Subcutaneous adipose tissue (tissue), 4 donors: Measurements from ENCODE around the gene UBE2J2. TPM values are rescaled to one million over a fixed set of nuclear protein-coding genes. Genes with fewer than 3 reads are reported as not detected.

ENCODE experiments used
- CTCF ChIP-seq: fragments of 450-650 bp; IDR thresholded peaks from one replicate; pipeline ENCODE4 v1.5.1; 2016; ENCODE audit warnings: low read depth, mild to moderate bottlenecking, control low read depth, antibody characterized with exemption, moderate library complexity
- total RNA-seq, 4 donors: library from RNA; depleted of rRNA; stranded (reverse); fragments of >200 nt; gene quantifications; one replicate each; pipeline ENCODE4 v1.1.0, GENCODE V29; 2016

Gene UBE2J2
- total RNA-seq, 4 donors from 2014 or later, result 20.1 to 35.4 (median 33.5) TPM

GRCh38 chr1:1217621-1218523 lies 55.8 kb downstream of the UBE2J2 start:
- TF ChIP-seq CTCF, result no peak

GRCh38 chr1:1216770-1217620 lies 56.7 kb downstream of the UBE2J2 start:
- TF ChIP-seq CTCF, result no peak

GRCh38 chr1:1215881-1216605 lies 57.6 kb downstream of the UBE2J2 start:
- no peak for TF ChIP-seq CTCF

GRCh38 chr1:1215080-1215676 lies 58.5 kb downstream of the UBE2J2 start:
- TF ChIP-seq CTCF, result no peak

- TF ChIP-seq CTCF, result no peak
Measured at GRCh38 chr1:1213345-1214265, 60.0 kb downstream of the UBE2J2 start, which contains the start of gene TNFRSF4. TSS of gene TNFRSF4 (minus strand) at chr1:1214153. CDS start at chr1:1214127, 26 bp downstream.

- no peak for TF ChIP-seq CTCF
Measured at GRCh38 chr1:1212780-1213344, 60.8 kb downstream of the UBE2J2 start.
